GM21737 (cell line): ENCODE data around the gene ZNF579.
"Not testable (repeated sequence)": the region's sequence is repeated elsewhere in the genome, so short reads cannot be mapped to it uniquely, and the experiment has no call there.

Experiments used
- ATAC-seq: cut with Tn5 transposase; IDR thresholded peaks from one replicate; pipeline ENCODE4 v1.9.1; 2021; ENCODE audit warnings: mild to moderate bottlenecking, moderate library complexity; ENCODE audit not compliant: unreplicated experiment

ZNF579 gene

GRCh38 chr19:55594996-55595545, 14.4 kb upstream of the ZNF579 start:
- ATAC-seq, result no peak

GRCh38 chr19:55593096-55593772, 12.6 kb upstream of the ZNF579 start:
- no peak for ATAC-seq

- ATAC-seq, result no peak
Measured at GRCh38 chr19:55592391-55593090, 11.9 kb upstream of the ZNF579 start.

GRCh38 chr19:55591555-55591954, 10.9 kb upstream of the ZNF579 start:
- ATAC-seq, result no peak

- ATAC-seq, result no peak
Measured at GRCh38 chr19:55590617-55591016, 10.0 kb upstream of the ZNF579 start.

- no peak for ATAC-seq
Measured at GRCh38 chr19:55590109-55590508, 9.5 kb upstream of the ZNF579 start.

- ATAC-seq, result no peak
Measured at GRCh38 chr19:55588738-55589137, 8.1 kb upstream of the ZNF579 start.

GRCh38 chr19:55586976-55587668, 6.5 kb upstream of the ZNF579 start:
- peak; percentile 72 for ATAC-seq

- no peak for ATAC-seq
Measured at GRCh38 chr19:55585658-55586339, 5.2 kb upstream of the ZNF579 start.

GRCh38 chr19:55584871-55585270, 4.2 kb upstream of the ZNF579 start:
- no peak for ATAC-seq

- ATAC-seq, result not testable (repeated sequence)
Measured at GRCh38 chr19:55583897-55584296, 3.2 kb upstream of the ZNF579 start.

GRCh38 chr19:55582284-55582683, 1.6 kb upstream of the ZNF579 start:
- ATAC-seq, result not testable (repeated sequence)

- no peak for ATAC-seq
Measured at GRCh38 chr19:55581823-55582223, 1.2 kb upstream of the ZNF579 start.

- no peak for ATAC-seq
Measured at GRCh38 chr19:55581145-55581822, 636 bp upstream of the ZNF579 start.

- ATAC-seq, result no peak
Measured at GRCh38 chr19:55579766-55580621, 654 bp downstream of the ZNF579 start.

GRCh38 chr19:55578761-55579747, 1.6 kb downstream of the ZNF579 start:
- ATAC-seq, result no peak

- ATAC-seq, result no peak
Measured at GRCh38 chr19:55578031-55578760, 2.5 kb downstream of the ZNF579 start.

GRCh38 chr19:55576746-55577145, 3.9 kb downstream of the ZNF579 start:
- no peak for ATAC-seq
